HL-60 (cell line): ENCODE data around the gene P2RX2.

ENCODE experiments used
- GABPA ChIP-seq: IDR thresholded peaks from 2 replicates; pipeline ENCODE4 v1.6.1; 2012; ENCODE audit warnings: low read depth
- POLR2AphosphoS5 ChIP-seq: IDR thresholded peaks from 2 replicates; pipeline ENCODE4 v1.6.1; 2012; ENCODE audit warnings: low read depth
- SPI1 ChIP-seq: IDR thresholded peaks from 2 replicates; pipeline ENCODE4 v1.6.1; 2012; ENCODE audit warnings: low read depth, mild to moderate bottlenecking, borderline replicate concordance
- TF ChIP-seq, protein P1 (sequence below): IDR thresholded peaks from one replicate; pipeline ENCODE4 v1.5.1; 2011; ENCODE audit warnings: low read length, control low read depth, inconsistent platforms; ENCODE audit not compliant: insufficient read depth
- TF ChIP-seq, protein P2 (sequence below): IDR thresholded peaks from 2 replicates; pipeline ENCODE4 v1.6.1; 2012; ENCODE audit warnings: low read depth; ENCODE audit not compliant: insufficient replicate concordance

DNA sequence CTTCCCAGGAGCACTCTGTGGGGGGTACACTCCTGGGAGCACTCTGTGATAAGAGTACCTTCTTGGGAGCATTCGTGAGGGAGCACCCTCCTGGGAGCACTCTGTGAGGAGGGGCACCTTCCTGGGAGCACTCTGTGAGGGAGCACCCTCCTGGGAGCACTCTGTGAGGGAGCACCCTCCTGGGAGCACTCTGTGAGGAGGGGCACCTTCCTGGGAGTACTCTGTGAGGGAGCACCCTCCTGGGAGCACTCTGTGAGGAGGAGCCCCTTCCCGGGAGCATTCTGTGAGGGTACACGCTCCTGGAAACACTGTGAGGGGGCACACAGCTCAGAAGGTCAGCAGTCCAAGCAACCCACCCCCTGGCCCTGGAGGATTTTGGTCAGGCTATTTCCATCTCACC lies 30.8 kb upstream of the P2RX2 start:
- TF ChIP-seq, protein P1, sequence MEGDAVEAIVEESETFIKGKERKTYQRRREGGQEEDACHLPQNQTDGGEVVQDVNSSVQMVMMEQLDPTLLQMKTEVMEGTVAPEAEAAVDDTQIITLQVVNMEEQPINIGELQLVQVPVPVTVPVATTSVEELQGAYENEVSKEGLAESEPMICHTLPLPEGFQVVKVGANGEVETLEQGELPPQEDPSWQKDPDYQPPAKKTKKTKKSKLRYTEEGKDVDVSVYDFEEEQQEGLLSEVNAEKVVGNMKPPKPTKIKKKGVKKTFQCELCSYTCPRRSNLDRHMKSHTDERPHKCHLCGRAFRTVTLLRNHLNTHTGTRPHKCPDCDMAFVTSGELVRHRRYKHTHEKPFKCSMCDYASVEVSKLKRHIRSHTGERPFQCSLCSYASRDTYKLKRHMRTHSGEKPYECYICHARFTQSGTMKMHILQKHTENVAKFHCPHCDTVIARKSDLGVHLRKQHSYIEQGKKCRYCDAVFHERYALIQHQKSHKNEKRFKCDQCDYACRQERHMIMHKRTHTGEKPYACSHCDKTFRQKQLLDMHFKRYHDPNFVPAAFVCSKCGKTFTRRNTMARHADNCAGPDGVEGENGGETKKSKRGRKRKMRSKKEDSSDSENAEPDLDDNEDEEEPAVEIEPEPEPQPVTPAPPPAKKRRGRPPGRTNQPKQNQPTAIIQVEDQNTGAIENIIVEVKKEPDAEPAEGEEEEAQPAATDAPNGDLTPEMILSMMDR: no peak
- no peak for TF ChIP-seq GABPA
- no peak for TF ChIP-seq POLR2AphosphoS5
- TF ChIP-seq, protein P2, sequence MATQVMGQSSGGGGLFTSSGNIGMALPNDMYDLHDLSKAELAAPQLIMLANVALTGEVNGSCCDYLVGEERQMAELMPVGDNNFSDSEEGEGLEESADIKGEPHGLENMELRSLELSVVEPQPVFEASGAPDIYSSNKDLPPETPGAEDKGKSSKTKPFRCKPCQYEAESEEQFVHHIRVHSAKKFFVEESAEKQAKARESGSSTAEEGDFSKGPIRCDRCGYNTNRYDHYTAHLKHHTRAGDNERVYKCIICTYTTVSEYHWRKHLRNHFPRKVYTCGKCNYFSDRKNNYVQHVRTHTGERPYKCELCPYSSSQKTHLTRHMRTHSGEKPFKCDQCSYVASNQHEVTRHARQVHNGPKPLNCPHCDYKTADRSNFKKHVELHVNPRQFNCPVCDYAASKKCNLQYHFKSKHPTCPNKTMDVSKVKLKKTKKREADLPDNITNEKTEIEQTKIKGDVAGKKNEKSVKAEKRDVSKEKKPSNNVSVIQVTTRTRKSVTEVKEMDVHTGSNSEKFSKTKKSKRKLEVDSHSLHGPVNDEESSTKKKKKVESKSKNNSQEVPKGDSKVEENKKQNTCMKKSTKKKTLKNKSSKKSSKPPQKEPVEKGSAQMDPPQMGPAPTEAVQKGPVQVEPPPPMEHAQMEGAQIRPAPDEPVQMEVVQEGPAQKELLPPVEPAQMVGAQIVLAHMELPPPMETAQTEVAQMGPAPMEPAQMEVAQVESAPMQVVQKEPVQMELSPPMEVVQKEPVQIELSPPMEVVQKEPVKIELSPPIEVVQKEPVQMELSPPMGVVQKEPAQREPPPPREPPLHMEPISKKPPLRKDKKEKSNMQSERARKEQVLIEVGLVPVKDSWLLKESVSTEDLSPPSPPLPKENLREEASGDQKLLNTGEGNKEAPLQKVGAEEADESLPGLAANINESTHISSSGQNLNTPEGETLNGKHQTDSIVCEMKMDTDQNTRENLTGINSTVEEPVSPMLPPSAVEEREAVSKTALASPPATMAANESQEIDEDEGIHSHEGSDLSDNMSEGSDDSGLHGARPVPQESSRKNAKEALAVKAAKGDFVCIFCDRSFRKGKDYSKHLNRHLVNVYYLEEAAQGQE: no peak
- TF ChIP-seq SPI1: no peak
